Spinal cord (tissue), 10 donors: ENCODE results near the gene ATP6V1F. TPM values are rescaled to one million over a fixed set of nuclear protein-coding genes. Genes with fewer than 3 reads are reported as not detected.

ENCODE experiments used
- DNase-seq, 6 donors: peaks; one replicate each; pipeline versions ENCODE4 v3.0.0 to v3.0.0-alpha.2; 2013 to 2015; ENCODE audit warnings: low spot score in 6 of 6, low read depth in 4 of 6
- H3K27ac ChIP-seq: one replicate; pipeline ENCODE4 v1.5.1; 2013; ENCODE audit warnings: low read depth, low read length, control low read depth
- H3K27me3 ChIP-seq: one replicate; pipeline ENCODE4 v1.6.1; 2013; ENCODE audit warnings: low read length; ENCODE audit not compliant: control insufficient read depth, insufficient read depth
- H3K36me3 ChIP-seq: one replicate; pipeline ENCODE4 v1.6.1; 2013; ENCODE audit warnings: low read length; ENCODE audit not compliant: control insufficient read depth, insufficient read depth
- H3K4me1 ChIP-seq: one replicate; pipeline ENCODE4 v1.6.1; 2013; ENCODE audit warnings: low read length; ENCODE audit not compliant: control insufficient read depth, insufficient read depth
- H3K4me3 ChIP-seq: one replicate; pipeline ENCODE4 v1.5.1; 2013; ENCODE audit warnings: low read depth, low read length, control low read depth
- H3K9me3 ChIP-seq: one replicate; pipeline ENCODE4 v1.6.1; 2013; ENCODE audit warnings: low read length; ENCODE audit not compliant: control insufficient read depth, insufficient read depth
- WGBS: methylation state at CpG from one replicate; pipeline ENCODE4 v1.1.5; 2013; ENCODE audit warnings: missing lambda C conversion rate; ENCODE audit not compliant: insufficient coverage; 5-methylcytosine and 5-hydroxymethylcytosine counted together
- long read RNA-seq, 4 donors: transcript quantifications; one replicate each; lab custom pipeline, GENCODE V29; 2026
- polyA plus RNA-seq, 2 donors: library from polyadenylated mRNA; unstranded; fragments of 120-200 nt; gene quantifications; one replicate each; pipeline ENCODE4 v1.2.1, GENCODE V29; 2013; ENCODE audit not compliant: insufficient read length in 2 of 2
- total RNA-seq, 2 donors: library from RNA; depleted of rRNA in 1 of 2; stranded (reverse); fragments of 120-200 nt in 1 of 2; fragments of >200 nt in 1 of 2; gene quantifications; one replicate each; pipeline versions ENCODE4 v1.2.3 to v1.2.4, GENCODE V29; 2013 to 2014
- donor health status: healthy.

ATP6V1F gene
- total RNA-seq: 100 to 1,000 TPM in 1 of 2 donors, 10 to 100 TPM in 1; 82.8 to 147 TPM
- polyA plus RNA-seq: 100 to 1,000 TPM; 249 to 261 TPM
- long read RNA-seq, donor 1, transcript ATP6V1F-201 (2 exons, 704 nt): major isoform, 339 of 344 reads
- long read RNA-seq, donor 1, partial matches to known transcripts: 5 of 344 reads
- long read RNA-seq, donor 1, other reads (novel, unspliced or antisense): 0 of 344 reads
- long read RNA-seq, donor 2, transcript ATP6V1F-201 (2 exons, 704 nt): major isoform, 105 of 105 reads
- long read RNA-seq, donor 2, partial matches to known transcripts: 0 of 105 reads
- long read RNA-seq, donor 2, other reads (novel, unspliced or antisense): 0 of 105 reads
- long read RNA-seq, donor 3, transcript ATP6V1F-201 (2 exons, 704 nt): major isoform, 131 of 131 reads
- long read RNA-seq, donor 3, partial matches to known transcripts: 0 of 131 reads
- long read RNA-seq, donor 3, other reads (novel, unspliced or antisense): 0 of 131 reads
- long read RNA-seq, donor 4, transcript ATP6V1F-201 (2 exons, 704 nt): major isoform, 375 of 380 reads
- long read RNA-seq, donor 4, partial matches to known transcripts: 0 of 380 reads
- long read RNA-seq, donor 4, other reads (novel, unspliced or antisense): 5 of 380 reads

DNA sequence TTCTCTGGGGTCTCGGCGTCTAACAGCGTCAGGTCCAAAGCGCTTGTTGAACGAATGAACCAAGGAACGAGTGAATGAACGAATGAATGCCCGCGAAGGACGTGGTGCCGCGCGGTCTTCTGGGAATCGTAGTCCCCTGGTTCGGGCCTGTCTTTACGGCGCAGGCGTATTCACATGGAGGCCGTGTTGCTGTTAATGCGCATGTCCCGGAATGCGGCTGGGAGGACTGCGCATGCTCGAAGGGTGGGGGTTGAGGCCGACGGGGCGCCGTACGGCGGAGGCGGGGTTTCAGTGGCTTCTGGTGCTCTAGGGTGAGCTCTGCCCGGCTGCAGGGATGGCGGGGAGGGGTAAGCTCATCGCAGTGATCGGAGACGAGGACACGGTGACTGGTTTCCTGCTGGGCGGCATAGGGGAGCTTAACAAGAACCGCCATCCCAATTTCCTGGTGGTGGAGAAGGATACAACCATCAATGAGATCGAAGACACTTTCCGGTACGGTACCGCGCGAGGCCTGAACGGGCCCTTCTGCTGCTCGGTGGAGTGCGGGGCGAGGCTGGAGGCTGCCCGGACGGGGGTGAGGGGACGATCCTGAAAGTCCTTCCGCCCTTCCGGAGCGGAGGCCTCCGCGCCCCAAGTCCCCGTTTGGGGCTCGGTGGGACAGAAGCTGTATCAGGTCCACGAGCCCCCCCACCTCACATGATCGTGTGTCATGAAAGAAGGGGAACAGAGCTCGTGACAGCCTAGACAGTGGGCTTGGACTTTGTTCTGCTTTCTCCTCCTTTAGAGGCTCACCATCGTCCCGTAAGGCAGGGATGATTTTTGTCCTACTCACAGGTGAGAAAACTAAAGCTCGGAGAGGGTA is at the start of gene ATP6V1F:
Gene ATP6V1F (plus strand): TSS at position 286 of the 862 bp plus-strand sequence. CDS start 49 bp downstream, at position 335.
- no peaks in the 10 kb centered on the region for H3K9me3 ChIP-seq
- H3K27me3 ChIP-seq: no peaks in the 10 kb centered on the region
- WGBS: under 1% methylated on average over 60 of the region's 65 CpGs
- peaks cover 29% of the 10 kb centered on the region for H3K4me1 ChIP-seq
- H3K36me3 ChIP-seq: peaks cover 48% of the 10 kb centered on the region
- DNase-seq: peak; percentile 97 to 99 (median 98)
- peak within 1 kb of the TSS; percentile 96 for H3K4me3 ChIP-seq
- H3K27ac ChIP-seq: peak within 1 kb of the TSS; percentile 79

GRCh38 chr7:128814499-128814898 is 48.2 kb upstream of the ATP6V1F start:
- Histone ChIP-seq H3K9me3 (no peaks in the 10 kb centered on the region), H3K4me3 (no peak overlapping the region), H3K4me1 (peaks cover 25% of the 10 kb centered on the region), H3K27ac (no peak overlapping the region), H3K36me3 (peaks cover 41% of the 10 kb centered on the region), H3K27me3 (no peaks in the 10 kb centered on the region)
- peak in 2 of 6 donors; percentile 64 to 67 for DNase-seq
- WGBS: 43% methylated on average over 6 of the region's 6 CpGs

DNA sequence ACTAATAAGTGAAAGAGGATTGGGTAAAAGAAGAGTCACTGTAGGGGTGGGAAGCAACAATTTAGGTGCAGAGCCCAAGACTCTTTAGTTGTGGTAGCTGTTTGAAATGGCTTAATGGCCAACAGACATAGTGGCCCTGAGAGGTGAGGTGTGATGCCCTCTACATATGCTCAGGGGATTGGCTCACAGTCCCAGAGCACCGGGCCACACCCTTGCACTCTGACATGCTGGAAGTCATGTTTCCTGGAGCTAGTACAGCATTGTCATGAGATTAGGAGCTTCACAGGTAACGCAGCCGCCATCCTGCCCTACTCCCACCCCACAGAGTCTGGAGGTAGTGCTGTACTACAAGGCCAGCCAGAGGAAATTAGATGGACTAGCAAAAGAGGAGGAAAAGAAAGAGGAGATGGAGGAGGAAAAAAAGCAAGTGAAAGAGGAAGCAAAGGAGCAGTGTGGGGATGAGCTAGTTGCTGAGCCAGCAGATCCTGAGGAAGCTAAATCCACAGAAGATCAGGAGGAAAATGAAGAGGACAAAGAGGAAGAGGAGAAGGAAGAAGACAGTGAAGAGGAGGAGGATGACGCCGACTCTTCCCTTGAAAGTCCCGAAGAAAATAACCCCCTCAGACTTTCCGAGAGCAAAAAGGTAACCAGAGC is 47.2 kb upstream of the ATP6V1F start:
- Histone ChIP-seq H3K27ac (no peak overlapping the region), H3K4me3 (no peak overlapping the region), H3K4me1 (peaks cover 25% of the 10 kb centered on the region), H3K27me3 (no peaks in the 10 kb centered on the region), H3K9me3 (no peaks in the 10 kb centered on the region), H3K36me3 (peaks cover 35% of the 10 kb centered on the region)
- no peak for DNase-seq
- 86% methylated on average over 1 of the region's 7 CpGs for WGBS

DNA sequence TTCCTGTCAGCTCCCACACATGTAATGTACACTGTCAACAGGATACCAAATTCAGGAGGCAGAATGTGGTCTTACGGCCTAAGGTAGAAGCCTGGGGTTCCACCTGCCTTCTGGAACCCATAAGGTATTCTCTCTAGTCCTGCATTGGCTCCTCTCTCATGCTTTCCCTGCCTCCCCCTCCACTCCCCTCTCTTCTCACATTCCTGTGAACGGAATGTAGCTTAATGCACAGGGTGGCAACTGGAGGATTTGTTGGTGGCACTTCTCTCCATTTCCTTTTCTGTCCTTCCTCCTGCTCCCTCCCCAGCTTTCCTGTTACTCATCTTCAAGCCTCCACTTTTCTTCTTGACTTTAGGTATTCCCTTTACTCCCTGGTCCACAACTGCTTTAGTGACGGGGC is 44.0 kb upstream of the ATP6V1F start:
- Histone ChIP-seq H3K9me3 (no peaks in the 10 kb centered on the region), H3K4me1 (peaks cover 13% of the 10 kb centered on the region), H3K27me3 (no peaks in the 10 kb centered on the region), H3K36me3 (peaks cover 23% of the 10 kb centered on the region), H3K27ac (no peak overlapping the region), H3K4me3 (no peak overlapping the region)
- DNase-seq: no peak
- 87% methylated on average over 3 of the region's 3 CpGs for WGBS

- H3K4me3 ChIP-seq: no peak overlapping the region
- H3K36me3 ChIP-seq: peaks cover 14% of the 10 kb centered on the region
- no peak for DNase-seq
- no peaks in the 10 kb centered on the region for H3K4me1 ChIP-seq
- 100% methylated on average over 1 of the region's 4 CpGs for WGBS
- no peak overlapping the region for H3K27ac ChIP-seq
- H3K27me3 ChIP-seq: no peaks in the 10 kb centered on the region
- no peaks in the 10 kb centered on the region for H3K9me3 ChIP-seq
These were observed 40.9 kb upstream of the ATP6V1F start for GRCh38 chr7:128821724-128822123.

- 100% methylated on average over 1 of the region's 4 CpGs for WGBS
- Histone ChIP-seq H3K4me3 (no peak overlapping the region), H3K36me3 (peaks cover 14% of the 10 kb centered on the region), H3K4me1 (peaks cover 38% of the 10 kb centered on the region), H3K27me3 (peaks cover 18% of the 10 kb centered on the region), H3K27ac (no peak overlapping the region), H3K9me3 (no peaks in the 10 kb centered on the region)
- no peak for DNase-seq
These were observed 36.1 kb upstream of the ATP6V1F start for GRCh38 chr7:128826512-128826911.

- Histone ChIP-seq H3K27me3 (peaks cover 19% of the 10 kb centered on the region), H3K4me1 (peaks cover 41% of the 10 kb centered on the region), H3K9me3 (no peaks in the 10 kb centered on the region), H3K4me3 (no peak overlapping the region), H3K27ac (no peak overlapping the region), H3K36me3 (peaks cover 12% of the 10 kb centered on the region)
- no peak for DNase-seq
- WGBS: no CpG with 5 or more reads among the region's 1 CpG
These were observed 35.8 kb upstream of the ATP6V1F start for GRCh38 chr7:128826916-128827247.

DNA sequence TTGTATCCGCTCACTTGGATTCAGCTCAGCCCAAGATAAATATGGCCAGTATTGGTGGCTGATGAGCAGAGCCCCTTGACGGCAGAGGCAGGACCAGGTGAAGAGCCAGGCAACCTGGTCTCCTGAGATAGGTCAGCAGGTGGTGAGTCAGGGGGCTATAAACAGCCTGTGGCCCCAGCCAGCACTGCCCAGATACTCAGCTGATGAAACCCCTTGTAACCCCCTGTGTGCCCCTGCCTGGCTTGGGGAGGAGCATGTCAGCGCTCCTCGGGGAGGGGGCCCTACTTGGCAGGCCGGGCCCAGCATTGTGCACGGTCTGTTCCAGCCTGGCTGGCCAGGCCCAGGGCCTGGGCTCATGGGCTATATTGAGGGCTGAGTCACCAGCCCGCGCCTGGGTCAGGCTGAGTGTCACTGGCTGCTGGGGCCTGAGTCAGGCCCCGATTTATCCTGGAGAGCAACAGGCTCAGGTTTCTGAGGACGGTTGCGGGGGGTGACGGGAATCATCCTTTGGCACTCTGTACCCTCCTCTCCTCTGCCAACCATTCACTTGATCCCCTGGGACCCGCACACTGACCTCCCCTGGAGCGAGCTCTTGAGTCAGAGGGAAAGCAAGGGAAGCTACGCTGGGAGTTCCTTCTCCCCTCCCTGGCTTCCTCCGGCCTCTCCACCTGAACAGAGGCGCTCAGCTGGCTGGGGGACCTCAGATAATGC is 35.3 kb upstream of the ATP6V1F start:
- peak overlapping the region; percentile 64 for H3K27ac ChIP-seq
- peaks cover 9% of the 10 kb centered on the region for H3K36me3 ChIP-seq
- H3K27me3 ChIP-seq: peaks cover 19% of the 10 kb centered on the region
- H3K9me3 ChIP-seq: no peaks in the 10 kb centered on the region
- peak in 1 of 6 donors; percentile 25 for DNase-seq
- H3K4me1 ChIP-seq: peaks cover 46% of the 10 kb centered on the region
- H3K4me3 ChIP-seq: no peak overlapping the region
- 56% methylated on average over 16 of the region's 17 CpGs for WGBS
